Measurements from ENCODE around the gene FAM185A.
"Not testable (repeated sequence)": the region's sequence is repeated elsewhere in the genome, so short reads cannot be mapped to it uniquely, and the experiment has no call there.

The FAM185A gene

DNA sequence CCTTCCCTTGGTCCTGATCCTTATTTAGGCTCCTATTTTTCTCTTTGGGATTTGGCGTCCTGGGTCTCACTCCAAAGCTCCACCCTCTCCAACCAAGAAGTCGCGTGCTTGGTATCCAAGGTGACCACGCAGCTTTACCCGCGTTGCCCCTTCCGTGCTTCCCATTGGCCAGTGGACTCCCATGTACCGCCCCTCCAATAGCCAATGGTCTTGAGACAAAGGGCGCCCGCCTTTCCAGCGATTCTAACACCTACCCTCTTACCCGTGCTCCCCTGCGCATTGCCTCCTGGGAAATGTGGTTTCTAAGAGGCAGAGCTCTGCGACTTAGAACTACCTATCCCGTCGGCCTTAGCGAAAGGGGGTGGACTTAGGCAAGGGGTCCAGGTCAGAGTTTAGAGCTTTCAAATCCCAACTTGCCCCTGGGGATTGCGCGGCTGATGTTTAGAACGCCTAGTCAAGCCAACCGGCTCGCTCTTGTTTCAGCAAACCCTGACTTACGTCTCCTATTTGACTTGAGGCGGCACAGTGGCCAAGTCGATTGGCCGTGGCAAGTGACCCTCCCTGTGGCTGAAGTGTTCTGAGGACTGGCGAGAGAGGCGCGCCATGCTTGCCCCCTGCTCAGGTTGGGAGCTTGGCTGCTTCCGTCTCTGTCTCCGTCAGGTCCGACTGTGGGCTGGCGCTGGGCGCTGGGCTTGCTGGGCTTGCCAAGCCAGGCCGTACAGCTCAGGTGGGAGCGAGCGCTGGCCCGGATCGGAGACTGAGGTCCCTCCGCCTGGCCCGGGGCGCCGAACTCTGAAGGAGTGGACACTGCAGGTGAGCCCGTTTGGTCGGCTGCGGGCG lies at the start of gene FAM185A:
FAM185A (plus strand) TSS at position 395 of the 840 bp plus-strand sequence; CDS start at position 604, 209 bp downstream.
- peak; percentile 88 for DNase-seq (ENCODE audit: low read depth)

DNA sequence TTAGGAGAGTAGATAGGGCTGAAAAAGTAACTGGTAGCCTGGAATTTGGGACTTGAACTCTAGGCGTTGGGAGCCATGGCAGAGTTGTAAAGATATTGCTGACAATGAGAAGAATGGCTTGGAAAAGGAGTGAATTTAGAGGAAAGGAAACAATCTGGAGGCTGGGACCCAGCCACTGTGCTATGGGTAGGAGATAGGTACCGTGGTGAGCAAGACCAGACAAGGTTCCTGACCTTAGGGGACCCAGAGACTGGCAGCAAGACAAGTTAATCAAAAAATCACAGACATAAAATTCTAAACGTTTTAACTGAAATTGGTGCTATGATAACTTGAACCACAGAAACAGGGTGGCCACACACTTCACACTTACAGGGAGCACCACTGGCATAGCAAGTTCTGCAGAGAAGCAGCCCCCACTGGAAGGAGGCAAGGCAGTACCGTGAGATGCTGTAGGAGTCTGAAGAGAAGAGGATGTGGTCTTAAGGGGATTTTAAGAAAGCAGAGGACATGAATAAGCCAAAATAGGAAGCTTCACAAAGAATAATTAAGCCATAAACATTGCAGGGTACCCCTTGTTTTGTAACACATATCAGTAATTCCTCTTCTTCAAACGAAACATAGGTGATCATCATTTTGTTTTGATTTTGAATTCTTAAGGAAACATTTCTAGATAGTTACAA lies 35.6 kb upstream of the FAM185A start:
- DNase-seq (ENCODE audit: low read depth): not testable (repeated sequence)

DNA sequence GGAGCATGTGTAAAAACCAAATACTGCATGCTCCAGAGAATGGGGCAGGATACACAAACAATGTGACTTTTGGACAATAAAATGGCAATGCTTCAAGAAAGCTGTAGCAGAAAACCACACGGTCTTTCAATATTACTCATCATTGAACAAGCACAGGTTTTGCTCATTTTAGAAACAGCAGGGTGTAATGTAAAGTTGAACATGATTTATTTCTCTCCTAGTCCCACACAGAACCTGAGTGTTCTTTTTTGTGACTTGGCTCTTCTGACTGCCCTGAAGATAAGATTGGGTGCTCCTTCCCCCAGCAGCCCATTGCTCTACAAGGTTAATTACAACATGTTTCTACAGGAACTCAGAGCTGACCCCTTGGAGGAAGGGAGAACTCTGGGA lies 35.1 kb upstream of the FAM185A start:
- DNase-seq (ENCODE audit: low read depth): not testable (repeated sequence)

DNA sequence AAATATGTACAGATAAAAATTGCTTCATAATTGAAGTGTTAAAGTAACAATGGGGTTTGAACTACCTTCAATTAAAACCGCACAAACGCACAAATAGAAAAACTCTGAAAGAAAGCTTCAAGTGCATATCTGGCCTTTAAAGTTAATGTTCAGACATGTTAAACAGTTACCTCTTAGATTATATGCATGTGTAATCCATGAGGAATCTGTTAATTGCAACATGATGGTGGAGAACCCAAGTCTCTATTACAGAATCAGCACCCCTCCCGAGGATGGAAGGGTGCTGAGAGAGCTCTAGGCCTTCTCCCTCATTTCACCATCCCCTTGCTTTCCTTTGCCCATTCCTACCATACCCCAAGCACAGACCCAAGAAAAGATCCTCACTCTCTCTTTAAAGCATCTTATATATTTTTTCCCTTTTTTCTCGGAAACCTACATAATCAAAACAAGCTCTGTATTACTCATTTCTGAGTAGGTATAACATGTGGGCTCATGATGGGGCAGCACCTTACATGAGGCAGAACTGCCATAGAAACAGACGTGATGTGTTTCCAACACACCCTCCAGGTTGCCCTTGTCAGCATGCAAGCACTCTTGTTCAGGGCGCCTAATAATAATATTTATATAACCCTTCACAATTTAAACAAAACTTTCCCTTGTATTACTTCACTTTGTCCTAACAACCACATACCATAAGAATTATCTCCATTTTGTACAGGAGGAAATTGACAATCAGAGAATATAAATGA lies 33.9 kb upstream of the FAM185A start:
- DNase-seq (ENCODE audit: low read depth): not testable (repeated sequence)

DNA sequence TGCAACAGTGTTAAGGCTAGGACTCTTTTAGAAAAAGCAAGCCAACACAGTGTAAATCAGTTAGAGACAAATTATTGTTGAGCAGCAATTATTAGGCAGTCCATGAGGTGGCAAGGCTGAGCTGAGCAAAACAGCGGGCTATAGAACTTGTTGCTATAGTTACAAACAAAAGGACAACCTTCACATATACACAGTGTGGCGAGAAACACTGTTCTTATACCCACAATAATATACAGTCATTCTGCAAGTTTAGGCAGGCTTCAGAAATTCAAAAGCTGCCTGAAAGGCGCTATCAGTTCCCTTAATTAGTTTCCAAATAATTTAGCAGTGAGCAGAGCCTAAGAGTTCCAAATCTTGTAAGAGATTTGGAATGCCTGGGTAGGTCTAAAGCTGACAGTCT lies 33.1 kb upstream of the FAM185A start:
- DNase-seq (ENCODE audit: low read depth): not testable (repeated sequence)

DNA sequence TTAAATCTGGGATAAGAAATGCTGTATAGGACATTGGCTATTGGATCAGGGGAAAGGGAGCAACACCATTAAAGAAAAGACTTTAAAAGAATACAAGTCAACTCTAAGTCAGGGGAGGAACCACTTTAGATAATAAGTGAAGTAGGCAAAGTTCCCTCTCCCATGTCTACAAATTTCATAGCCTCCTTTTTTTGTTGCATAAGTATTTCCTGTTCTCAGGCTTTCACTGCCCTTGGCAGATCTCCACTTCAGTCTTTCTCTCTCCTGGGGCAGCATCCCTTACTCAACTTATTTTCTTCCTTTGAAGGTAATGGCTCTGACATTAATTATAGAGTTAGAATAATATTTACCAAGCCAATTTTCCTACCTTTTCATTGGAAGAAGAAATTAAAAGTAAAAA lies 30.3 kb upstream of the FAM185A start:
- DNase-seq (ENCODE audit: low read depth): not testable (repeated sequence)

DNA sequence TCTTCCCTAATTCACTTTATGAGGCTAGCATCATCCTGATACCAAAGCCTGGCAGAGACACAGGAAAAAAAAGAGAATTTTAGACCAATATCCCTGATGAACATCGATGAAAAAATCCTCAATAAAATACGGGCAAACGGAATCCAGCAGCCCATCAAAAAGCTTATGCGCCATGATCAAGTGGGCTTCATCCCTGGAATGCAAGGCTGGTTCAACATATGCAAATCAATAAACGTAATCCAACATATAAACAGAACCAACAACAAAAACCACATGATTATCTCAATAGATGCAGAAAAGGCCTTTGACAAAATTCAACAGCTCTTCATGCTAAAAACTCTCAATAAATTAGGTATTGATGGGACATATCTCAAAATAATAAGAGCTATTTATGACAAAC lies 22.6 kb upstream of the FAM185A start:
- not testable (repeated sequence) for DNase-seq (ENCODE audit: low read depth)

DNA sequence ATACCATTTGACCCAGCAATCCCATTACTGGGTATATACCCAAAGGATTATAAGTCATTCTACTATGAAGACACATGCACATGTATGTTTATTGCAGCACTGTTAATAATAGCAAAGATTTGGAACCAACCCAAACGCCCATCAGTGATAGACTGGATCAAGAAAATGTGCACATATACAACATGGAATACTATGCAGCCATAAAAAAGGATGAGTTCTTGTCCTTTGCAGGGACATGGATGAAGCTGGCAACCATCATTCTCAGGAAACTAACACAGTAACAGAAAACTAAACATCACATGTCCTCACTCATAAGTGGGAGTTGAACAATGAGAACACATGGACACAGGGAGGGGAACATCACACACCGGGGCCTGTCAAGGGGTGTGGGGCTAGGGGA lies 19.1 kb upstream of the FAM185A start:
- DNase-seq (ENCODE audit: low read depth): not testable (repeated sequence)

DNA sequence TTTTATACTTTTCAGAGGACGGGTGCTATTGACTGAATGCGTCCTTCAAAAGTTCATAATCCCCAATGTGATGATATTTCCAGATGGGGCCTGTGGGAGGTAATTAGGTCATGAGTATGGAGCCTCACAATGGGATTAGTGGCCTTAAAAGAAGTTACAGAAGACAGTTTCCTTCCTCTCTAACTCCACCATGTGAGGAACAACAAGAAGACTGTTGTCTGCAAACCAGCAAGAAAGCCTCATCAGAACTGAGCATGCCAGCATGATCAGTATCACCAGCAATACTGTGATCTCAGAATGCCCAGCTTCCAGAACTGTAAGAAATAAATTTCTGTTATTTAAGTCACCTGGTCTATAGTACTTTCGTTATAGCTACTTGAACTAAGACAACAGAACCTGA lies 18.4 kb upstream of the FAM185A start:
- DNase-seq (ENCODE audit: low read depth): not testable (repeated sequence)

DNA sequence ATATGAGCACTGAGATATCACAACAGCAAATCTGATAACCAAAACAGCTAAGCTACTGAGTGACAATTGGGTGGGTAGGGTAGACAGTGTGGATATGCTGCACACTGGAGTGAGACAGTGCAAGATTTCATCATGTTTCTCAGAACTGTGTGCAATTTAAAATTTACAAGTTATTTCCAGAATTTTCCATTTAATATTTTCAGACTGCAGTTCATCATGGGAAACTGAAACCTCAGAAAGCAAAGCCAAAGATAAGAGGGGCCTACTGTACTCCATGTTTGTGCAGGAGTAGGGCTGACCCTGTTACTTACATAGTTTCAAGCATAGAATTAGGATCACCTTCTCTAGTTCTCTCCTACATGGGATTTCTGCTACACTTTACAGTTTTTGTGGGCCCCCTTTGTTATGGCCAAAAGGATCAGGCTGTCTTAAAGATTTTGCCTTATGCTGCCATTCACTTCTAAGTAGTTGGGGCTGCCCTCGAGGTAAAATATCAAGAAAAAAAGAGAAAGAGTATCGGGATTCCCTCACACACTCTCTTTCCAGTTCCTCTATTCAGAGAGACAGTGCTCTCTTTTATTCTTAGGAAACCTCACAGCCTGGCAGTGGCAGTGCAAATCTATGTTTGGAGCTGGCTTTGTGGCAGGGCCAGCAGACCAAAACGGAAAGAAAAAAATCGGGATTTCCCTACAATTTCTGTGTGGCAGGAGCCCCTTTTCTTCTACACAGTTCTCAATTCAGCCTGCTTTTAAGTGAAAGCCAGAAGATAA lies 6.6 kb upstream of the FAM185A start:
- DNase-seq (ENCODE audit: low read depth): not testable (repeated sequence)

DNA sequence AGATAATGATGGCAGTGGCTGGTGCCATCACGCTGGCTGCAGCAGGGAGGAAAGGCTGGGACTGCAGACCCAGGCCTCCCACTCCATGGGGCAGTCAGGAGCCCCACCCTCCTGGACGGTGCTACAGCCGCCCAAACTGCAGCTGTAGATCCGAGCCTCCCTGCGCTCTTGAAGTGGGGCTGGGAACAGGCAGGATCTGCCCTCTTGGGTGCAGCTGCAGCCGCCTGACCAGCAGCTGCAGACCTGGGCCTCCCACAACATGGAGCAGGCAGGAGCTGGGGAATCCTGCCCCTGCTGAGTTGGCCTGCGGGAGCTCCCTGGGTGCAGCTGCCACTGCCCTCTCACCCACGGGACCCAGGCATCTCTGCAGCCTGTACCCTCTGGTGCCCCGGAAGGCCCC lies 4.9 kb upstream of the FAM185A start:
- not testable (repeated sequence) for DNase-seq (ENCODE audit: low read depth)

DNA sequence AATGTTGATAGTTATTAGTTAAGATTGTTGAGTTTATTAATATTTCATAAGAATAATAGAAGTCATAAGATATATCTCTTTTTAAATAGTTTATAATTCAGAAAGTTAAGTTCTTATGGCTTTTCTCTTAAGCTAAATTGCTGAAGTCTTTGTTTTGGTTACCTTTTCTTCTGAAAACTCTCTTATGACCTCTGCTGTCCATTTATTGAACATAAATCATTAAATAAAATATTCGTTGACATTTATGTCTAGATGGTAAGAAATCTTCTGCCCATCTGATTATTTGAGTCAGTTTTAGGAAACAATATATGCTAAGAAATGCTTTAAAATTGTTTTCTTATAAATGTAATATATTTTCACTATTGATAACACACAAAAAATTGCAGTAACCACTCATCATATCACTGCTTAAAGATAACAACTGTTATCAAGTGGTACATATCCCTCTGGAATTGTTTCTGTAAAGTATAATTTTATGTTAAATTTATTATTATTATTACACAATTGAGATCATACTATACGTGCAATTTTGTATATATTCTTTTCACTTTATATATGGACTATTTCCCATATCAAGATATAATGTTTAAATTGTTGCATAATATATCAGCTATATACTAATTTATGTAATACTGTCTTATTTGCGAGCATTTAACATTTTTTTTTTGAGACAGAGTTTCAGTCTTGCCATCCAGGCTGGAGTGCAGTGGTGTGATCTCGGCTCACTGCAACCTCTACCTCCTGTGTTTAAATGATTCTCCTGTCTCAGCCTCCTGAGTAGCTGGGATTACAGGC lies 3.1 kb upstream of the FAM185A start:
- not testable (repeated sequence) for DNase-seq (ENCODE audit: low read depth)

DNA sequence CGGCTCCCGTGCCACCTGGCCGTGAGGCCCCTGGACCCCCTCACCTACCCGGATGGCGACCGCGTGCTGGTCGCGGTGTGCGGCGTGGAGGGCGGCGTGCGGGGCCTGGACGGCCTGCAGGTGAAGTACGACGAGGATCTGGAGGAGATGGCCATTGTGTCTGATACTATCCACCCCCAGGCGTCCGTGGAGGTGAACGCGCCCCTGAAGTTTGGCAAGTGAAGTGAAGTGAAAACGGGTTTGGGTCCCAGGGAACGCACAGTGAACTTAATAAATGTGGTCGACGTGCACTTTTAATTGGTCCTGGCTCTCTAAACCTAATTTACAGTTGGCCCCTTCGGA lies 617 bp downstream of the FAM185A start:
- DNase-seq (ENCODE audit: low read depth): not testable (repeated sequence)

DNA sequence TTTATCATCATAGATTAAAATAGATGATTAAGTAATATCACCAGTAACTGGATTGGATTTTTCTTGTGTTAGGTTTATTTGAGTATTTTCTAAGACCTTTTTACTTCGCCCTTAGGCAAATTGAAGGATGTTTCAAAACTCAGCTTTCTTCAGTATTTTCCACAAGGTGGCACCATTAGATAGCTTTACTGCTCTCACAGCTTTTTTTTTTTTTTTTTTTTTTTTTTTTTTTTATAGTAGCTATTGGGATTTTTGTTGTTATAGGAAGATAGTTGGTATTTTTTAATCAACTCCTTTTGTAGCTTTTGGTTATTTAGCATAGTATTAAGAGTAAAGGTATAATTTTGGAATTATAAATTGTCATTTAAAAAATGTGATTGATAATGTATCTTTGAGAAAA lies 9.4 kb downstream of the FAM185A start:
- not testable (repeated sequence) for DNase-seq (ENCODE audit: low read depth)

DNA sequence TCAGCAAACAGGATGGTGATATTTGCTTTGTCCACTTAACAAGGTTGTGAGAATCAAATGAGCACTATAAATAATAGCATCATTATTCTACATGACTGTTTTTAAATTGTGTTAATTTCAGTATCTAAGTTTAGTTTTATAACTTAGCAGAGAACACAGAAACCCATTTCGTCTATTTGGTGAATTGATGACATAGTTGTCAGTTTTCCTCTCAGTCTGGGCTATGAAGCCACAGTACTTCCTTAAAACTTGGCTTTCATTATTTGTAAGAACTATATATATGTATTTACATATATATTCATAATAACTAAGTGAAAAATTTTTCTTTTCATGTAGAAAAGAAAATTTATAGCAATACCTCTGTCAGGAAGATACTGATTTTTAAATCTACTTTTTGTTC lies 11.1 kb downstream of the FAM185A start:
- DNase-seq (ENCODE audit: low read depth): not testable (repeated sequence)

DNA sequence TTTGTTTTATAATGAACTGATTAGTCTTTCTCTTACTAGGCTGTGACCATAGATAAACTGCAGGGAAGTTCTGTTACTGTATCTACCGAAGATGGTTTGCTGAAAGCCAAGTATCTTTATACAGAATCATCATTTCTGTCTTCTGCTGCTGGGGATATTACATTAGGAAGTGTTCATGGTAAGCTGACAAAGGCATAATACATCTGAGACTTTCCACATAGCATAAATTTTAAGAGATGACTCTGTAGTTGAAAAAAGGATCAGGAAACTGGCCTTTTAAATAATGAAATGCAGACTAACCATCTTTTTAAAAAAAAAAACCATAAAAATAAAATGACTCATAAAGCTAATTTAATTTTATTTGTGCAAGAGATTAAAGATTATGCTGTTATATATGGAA lies 12.4 kb downstream of the FAM185A start:
- DNase-seq (ENCODE audit: low read depth): not testable (repeated sequence)

DNA sequence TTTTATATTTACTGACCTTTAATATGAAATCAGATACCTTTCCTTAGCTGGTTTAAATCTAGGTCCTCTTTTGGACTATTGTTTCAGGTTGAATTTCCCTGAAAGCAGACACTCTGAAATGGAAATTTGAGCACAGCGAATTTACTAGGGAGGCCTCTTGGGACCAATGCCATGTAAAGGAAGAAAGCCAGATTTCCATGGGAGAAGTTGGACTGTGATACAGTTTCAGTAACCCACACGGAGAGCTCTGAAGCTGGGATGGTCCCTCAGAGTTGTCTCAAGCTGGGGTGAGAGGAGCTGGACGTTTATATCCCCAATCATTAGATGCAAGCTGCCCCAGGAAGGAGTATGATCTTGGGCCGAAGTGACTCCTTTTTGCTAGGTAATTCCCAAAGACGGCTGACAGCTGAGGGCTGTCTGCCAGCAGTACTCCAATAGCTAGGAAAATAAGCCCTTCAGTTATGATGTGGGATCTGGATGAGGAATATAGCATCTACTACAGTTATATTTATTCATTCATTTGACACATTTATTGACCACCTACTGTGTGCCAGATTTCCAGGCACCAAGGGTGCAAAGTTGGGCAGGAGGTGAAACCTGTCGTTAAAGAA lies 14.6 kb downstream of the FAM185A start:
- DNase-seq (ENCODE audit: low read depth): not testable (repeated sequence)

DNA sequence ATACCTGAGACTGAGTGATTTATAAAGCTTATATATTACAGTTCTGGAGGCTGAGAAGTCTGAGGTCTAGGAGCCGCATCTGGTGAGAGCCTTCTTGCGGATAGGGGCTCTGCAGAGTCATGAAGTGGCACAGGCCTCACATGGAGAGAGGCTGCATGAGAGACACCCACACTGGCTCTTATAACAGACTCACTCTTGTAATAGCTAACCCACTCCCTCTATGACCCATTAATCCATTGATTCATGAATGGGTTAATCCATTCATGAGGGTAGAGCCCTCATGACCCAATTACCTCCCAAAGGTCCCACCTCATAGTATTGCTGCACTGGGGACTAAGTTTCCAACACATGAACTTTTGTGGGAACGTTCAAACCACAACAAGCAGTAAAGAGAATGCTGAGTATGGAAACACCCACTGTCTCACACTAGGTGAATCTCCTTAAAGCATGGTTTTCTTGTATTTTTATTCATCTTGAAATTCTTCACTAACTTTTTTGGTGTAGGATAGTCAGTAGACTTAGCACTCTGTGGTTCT lies 20.9 kb downstream of the FAM185A start:
- not testable (repeated sequence) for DNase-seq (ENCODE audit: low read depth)

DNA sequence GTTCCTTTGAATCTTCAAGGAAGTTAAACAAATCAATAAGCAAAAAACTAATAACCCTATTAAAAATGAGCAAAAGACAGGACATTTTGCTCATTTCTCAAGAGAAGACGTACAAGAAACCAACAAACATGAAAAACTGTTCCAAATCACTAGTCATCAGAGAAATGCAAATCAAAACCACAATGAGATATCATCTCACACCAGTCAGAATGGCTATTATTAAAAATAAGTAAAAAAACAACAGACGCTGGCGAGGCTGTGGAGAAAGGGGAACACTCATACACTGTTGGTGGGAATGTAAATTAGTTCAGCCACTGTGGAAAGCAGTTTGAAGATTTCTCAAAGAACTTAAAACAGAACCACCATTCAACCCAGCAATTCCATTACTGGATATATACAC lies 21.7 kb downstream of the FAM185A start:
- DNase-seq (ENCODE audit: low read depth): not testable (repeated sequence)

DNA sequence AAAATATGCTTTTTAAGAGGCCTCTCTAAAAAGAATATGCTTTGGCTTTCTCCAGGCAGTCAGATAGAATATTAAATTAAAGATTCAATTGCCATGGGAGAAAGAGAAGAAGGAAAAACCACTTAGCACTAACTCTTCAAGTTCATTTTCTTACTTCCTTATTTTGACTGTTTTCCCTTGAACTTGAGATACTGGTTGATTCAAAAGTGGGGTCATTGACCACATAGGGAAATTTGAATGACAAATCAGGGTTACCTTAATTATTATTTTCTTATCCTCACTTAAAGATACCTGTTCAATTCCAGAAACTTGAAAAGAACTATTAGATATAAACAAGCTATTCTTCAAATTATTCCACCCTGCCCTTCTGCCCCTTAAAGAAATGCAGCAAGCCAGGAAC lies 27.4 kb downstream of the FAM185A start:
- DNase-seq (ENCODE audit: low read depth): not testable (repeated sequence)
